IMR-90 (cell line): ENCODE measurements around the gene CPN2. TPM values are rescaled to one million over a fixed set of nuclear protein-coding genes. Genes with fewer than 3 reads are reported as not detected.

Source experiments
- ATAC-seq: fragments of 200-7000 bp; cut with Tn5 transposase; 2 replicates; pipeline ENCODE4 v1.9.1; 2020; ENCODE audit warnings: low read depth, mild to moderate bottlenecking, moderate library complexity
- BruUV-seq: library from RNA; stranded (reverse); fragments of 400-500 nt; replicated peaks from 2 replicates; lab custom pipeline; 2021; lab: Mats Ljungman, UMichigan
- CTCF ChIA-PET: fragments of 300-600 bp; formaldehyde crosslinking; extraction: SDS; loops from one replicate; lab custom pipeline; 2021; ENCODE audit warnings: antibody characterized with exemption; lab: Yijun Ruan, JAX
- POLR2A ChIA-PET: fragments of 300-600 bp; sonication (Branson Sonifier 250); formaldehyde crosslinking; loops from one replicate; lab custom pipeline; 2022; ENCODE audit warnings: antibody characterized with exemption; ENCODE audit not compliant: unreplicated experiment; lab: Charles Lee
- DNase-seq: peaks from one replicate; pipeline ENCODE4 v3.0.0; 2013
- H2AFZ ChIP-seq: replicated peaks from 2 replicates; pipeline ENCODE3; 2013; ENCODE audit warnings: low read length, mild to moderate bottlenecking; ENCODE audit not compliant: poor library complexity
- H2AK5ac ChIP-seq: 2 replicates; pipeline ENCODE4 v1.6.1; 2013; ENCODE audit warnings: low read depth, low read length, inconsistent platforms
- H2AK9ac ChIP-seq: replicated peaks from 2 replicates; pipeline ENCODE3; 2013; ENCODE audit warnings: mild to moderate bottlenecking, low read depth, low read length, moderate library complexity; ENCODE audit not compliant: poor library complexity
- H2BK120ac ChIP-seq: 2 replicates; pipeline ENCODE4 v1.6.1; 2013; ENCODE audit warnings: low read depth, low read length, inconsistent platforms
- H2BK15ac ChIP-seq: 3 replicates; pipeline ENCODE4 v1.6.1; 2013; ENCODE audit warnings: low read depth, low read length, inconsistent platforms
- H2BK20ac ChIP-seq: 2 replicates; pipeline ENCODE4 v1.6.1; 2013; ENCODE audit warnings: low read depth, mild to moderate bottlenecking, inconsistent platforms, low read length, moderate library complexity
- H2BK5ac ChIP-seq: 2 replicates; pipeline ENCODE4 v1.6.1; 2013; ENCODE audit warnings: mild to moderate bottlenecking, low read depth, low read length, inconsistent platforms; ENCODE audit not compliant: poor library complexity, severe bottlenecking
- H3K14ac ChIP-seq: replicated peaks from 2 replicates; pipeline ENCODE4 v1.6.1; 2013; ENCODE audit warnings: low read depth, low read length, inconsistent platforms
- H3K18ac ChIP-seq: 2 replicates; pipeline ENCODE4 v1.6.1; 2013; ENCODE audit warnings: low read depth, low read length, control low read depth
- H3K23ac ChIP-seq: 2 replicates; pipeline ENCODE4 v1.6.1; 2013; ENCODE audit warnings: low read depth, low read length, inconsistent platforms
- H3K27ac ChIP-seq: 2 replicates; pipeline ENCODE4 v1.5.1; 2013; ENCODE audit warnings: mild to moderate bottlenecking, control low read depth, low read length; ENCODE audit not compliant: insufficient read depth
- H3K27me3 ChIP-seq: 2 replicates; pipeline ENCODE4 v1.6.1; 2013; ENCODE audit warnings: low read length; ENCODE audit not compliant: control insufficient read depth, insufficient read depth
- H3K36me3 ChIP-seq: 2 replicates; pipeline ENCODE4 v1.6.1; 2013; ENCODE audit warnings: low read length, mixed read lengths; ENCODE audit not compliant: control insufficient read depth, insufficient read depth
- H3K4ac ChIP-seq: 2 replicates; pipeline ENCODE4 v1.6.1; 2013; ENCODE audit warnings: low read depth, low read length, inconsistent platforms
- H3K4me1 ChIP-seq: 2 replicates; pipeline ENCODE4 v1.6.1; 2013; ENCODE audit warnings: low read length, mixed read lengths; ENCODE audit not compliant: control insufficient read depth, insufficient read depth
- H3K4me2 ChIP-seq: 2 replicates; pipeline ENCODE4 v1.6.1; 2013; ENCODE audit warnings: low read depth, mild to moderate bottlenecking, control low read depth, low read length, moderate library complexity
- H3K4me3 ChIP-seq: 2 replicates; pipeline ENCODE4 v1.5.1; 2013; ENCODE audit warnings: low read depth, mild to moderate bottlenecking, control low read depth, low read length, moderate library complexity; ENCODE audit not compliant: insufficient read depth
- H3K56ac ChIP-seq: 2 replicates; pipeline ENCODE4 v1.6.1; 2013; ENCODE audit warnings: low read length, inconsistent platforms; ENCODE audit not compliant: insufficient read depth; ENCODE audit errors: extremely low read depth
- H3K79me1 ChIP-seq, 2 experiments: 2 replicates each; pipeline ENCODE4 v1.6.1; 2013; ENCODE audit warnings: low read length in 2 of 2, inconsistent platforms in 1 of 2, low read depth in 1 of 2
- H3K9ac ChIP-seq: 2 replicates; pipeline ENCODE4 v1.6.1; 2013; ENCODE audit warnings: low read depth, low read length, control low read depth
- H3K9me1 ChIP-seq: 2 replicates; pipeline ENCODE4 v1.6.1; 2013; ENCODE audit warnings: low read length, inconsistent platforms; ENCODE audit not compliant: insufficient read depth
- H3K9me3 ChIP-seq: 2 replicates; pipeline ENCODE4 v1.6.1; 2013; ENCODE audit warnings: low read length; ENCODE audit not compliant: control insufficient read depth, insufficient read depth
- H4K20me1 ChIP-seq: 2 replicates; pipeline ENCODE4 v1.6.1; 2013; ENCODE audit warnings: low read length, inconsistent platforms; ENCODE audit not compliant: insufficient read depth
- H4K5ac ChIP-seq: 2 replicates; pipeline ENCODE4 v1.6.1; 2013; ENCODE audit warnings: mild to moderate bottlenecking, low read depth, low read length, control low read depth
- H4K8ac ChIP-seq, 2 experiments: 2 replicates each; pipeline ENCODE4 v1.6.1; 2013; ENCODE audit warnings: low read depth in 2 of 2, low read length in 2 of 2, control low read depth in 1 of 2, inconsistent platforms in 1 of 2
- H4K91ac ChIP-seq: 2 replicates; pipeline ENCODE4 v1.6.1; 2013; ENCODE audit warnings: low read depth, low read length, inconsistent platforms; ENCODE audit not compliant: insufficient read depth
- BHLHE40 ChIP-seq: fragments of 150-350 bp; IDR thresholded peaks from 2 replicates; pipeline ENCODE4 v1.6.1; 2016; ENCODE audit warnings: mild to moderate bottlenecking, low read depth, low read length
- CEBPB ChIP-seq: IDR thresholded peaks from 2 replicates; pipeline ENCODE4 v1.6.1; 2012; ENCODE audit warnings: low read depth, low read length, improper control_type of control experiment
- CHD1 ChIP-seq: IDR thresholded peaks from 2 replicates; pipeline ENCODE4 v1.6.1; 2012; ENCODE audit warnings: low read depth, low read length, improper control_type of control experiment
- FOS ChIP-seq: fragments of 150-350 bp; IDR thresholded peaks from 2 replicates; pipeline ENCODE4 v1.6.1; 2016; ENCODE audit warnings: low read depth, low read length
- MAFK ChIP-seq: IDR thresholded peaks from 2 replicates; pipeline ENCODE4 v1.6.1; 2012; ENCODE audit warnings: low read depth, low read length, improper control_type of control experiment
- MAZ ChIP-seq: IDR thresholded peaks from 2 replicates; pipeline ENCODE4 v1.6.1; 2012; ENCODE audit warnings: low read depth, mild to moderate bottlenecking, low read length, improper control_type of control experiment, moderate library complexity, borderline replicate concordance
- MXI1 ChIP-seq: IDR thresholded peaks from 2 replicates; pipeline ENCODE4 v1.6.1; 2012; ENCODE audit warnings: low read depth, mild to moderate bottlenecking, low read length, moderate library complexity, borderline replicate concordance
- NFE2L2 ChIP-seq: fragments of 150-350 bp; IDR thresholded peaks from 2 replicates; pipeline ENCODE4 v1.6.1; 2016; ENCODE audit warnings: low read depth, mild to moderate bottlenecking, low read length
- POLR2A ChIP-seq: IDR thresholded peaks from 2 replicates; pipeline ENCODE4 v1.6.1; 2012; ENCODE audit warnings: mild to moderate bottlenecking, low read depth, low read length
- RAD21 ChIP-seq: IDR thresholded peaks from 2 replicates; pipeline ENCODE4 v1.6.1; 2012; ENCODE audit warnings: low read length, improper control_type of control experiment
- RCOR1 ChIP-seq: IDR thresholded peaks from 2 replicates; pipeline ENCODE4 v1.6.1; 2012; ENCODE audit warnings: mild to moderate bottlenecking, low read length, improper control_type of control experiment; ENCODE audit not compliant: insufficient replicate concordance
- RFX5 ChIP-seq: IDR thresholded peaks from 2 replicates; pipeline ENCODE4 v1.8.0; 2012; ENCODE audit warnings: low read depth, mild to moderate bottlenecking, low read length, moderate library complexity
- SMC3 ChIP-seq: fragments of 150-350 bp; IDR thresholded peaks from 2 replicates; pipeline ENCODE4 v1.6.1; 2016; ENCODE audit warnings: low read depth, mild to moderate bottlenecking, antibody characterized with exemption, low read length, moderate library complexity
- WGBS, 2 experiments: methylation state at CpG; one replicate each; pipeline versions ENCODE4 v1.1.5 to v1.1.7; 2013; ENCODE audit warnings: missing lambda C conversion rate in 2 of 2; ENCODE audit not compliant: insufficient read length in 1 of 2; ENCODE audit errors: extremely low coverage in 2 of 2; 5-methylcytosine and 5-hydroxymethylcytosine counted together
- dilution Hi-C: fragments of 300-500 bp; cut with HindIII; formaldehyde crosslinking; loops from one replicate; pipeline ENCODE4 v1.14.3; 2018; ENCODE audit warnings: low sequenced_read_pairs; ENCODE audit not compliant: unreplicated experiment
- in situ Hi-C: fragments of 300-500 bp; cut with MboI; formaldehyde crosslinking; loops from 3 replicates; pipeline ENCODE4 v1.14.3; 2019; ENCODE audit warnings: low sequenced_read_pairs, inconsistent platforms, mixed read lengths
- intact Hi-C: fragments of 100-400 bp; cut with micrococcal nuclease; formaldehyde crosslinking; loops from 2 replicates; pipeline ENCODE4 v1.10.0; 2022
- polyA plus RNA-seq, 3 experiments: library from polyadenylated mRNA; depleted of rRNA; stranded (reverse); fragments of >200 nt; gene quantifications; 2 replicates each; pipeline ENCODE4 v1.2.3, GENCODE V29; 2012; ENCODE audit warnings: low replicate concordance in 1 of 3
- total RNA-seq: library from RNA; depleted of rRNA; stranded (reverse); fragments of >200 nt; gene quantifications from 2 replicates; pipeline ENCODE4 v1.2.3, GENCODE V29; 2012
- TF ChIP-seq, protein P1 (sequence below): fragments of 150-350 bp; IDR thresholded peaks from 2 replicates; pipeline ENCODE4 v1.6.1; 2016; ENCODE audit warnings: low read depth, mild to moderate bottlenecking, low read length, moderate library complexity, borderline replicate concordance
- TF ChIP-seq, protein P2 (sequence below): fragments of 150-350 bp; IDR thresholded peaks from 2 replicates; pipeline ENCODE4 v1.6.1; 2017; ENCODE audit warnings: mild to moderate bottlenecking, antibody characterized with exemption, low read length, low read depth
- TF ChIP-seq, protein P3 (sequence below): conservative IDR thresholded peaks from 2 replicates; pipeline ENCODE4 v1.5.1; 2012; ENCODE audit warnings: mild to moderate bottlenecking, low read depth, low read length, improper control_type of control experiment

Gene CPN2
- total and polyA plus RNA-seq, 2 of the 4 experiments (the other 2 are of a cell fraction): 0.07 TPM; not detected in 1

DNA sequence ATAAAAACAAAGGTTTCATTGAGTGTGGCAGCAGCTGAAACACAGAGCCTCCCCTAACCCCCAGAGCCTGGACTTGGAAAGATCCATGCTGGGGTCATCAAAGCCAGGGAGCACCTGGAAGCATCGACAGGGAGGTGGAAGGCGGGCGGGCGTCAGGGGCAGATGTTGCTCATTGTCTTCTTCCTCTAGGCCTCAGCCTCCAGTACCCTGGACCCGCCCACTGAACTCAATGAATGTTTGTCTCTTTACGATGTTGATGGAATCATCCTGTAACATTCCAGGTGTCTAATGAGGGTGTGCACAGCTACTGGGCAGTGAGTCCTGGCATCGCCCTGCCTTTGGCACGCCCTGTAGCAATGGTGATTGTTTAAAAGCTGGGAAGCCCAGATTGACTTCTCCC is 38.1 kb upstream of the CPN2 start:
- Histone ChIP-seq H3K23ac (no peak overlapping the region), H4K5ac (no peak overlapping the region), H3K36me3 (no peaks in the 10 kb centered on the region), H2BK15ac (no peak overlapping the region), H4K8ac (no peak overlapping the region), H4K91ac (no peak overlapping the region), H2AK9ac (no peak overlapping the region), H3K27me3 (peaks cover 30% of the 10 kb centered on the region), H3K14ac (no peak overlapping the region), H3K9ac (no peak overlapping the region), H2BK5ac (no peak overlapping the region), H3K56ac (no peak overlapping the region), H3K27ac (no peak overlapping the region), H3K4me2 (no peak overlapping the region), H2BK120ac (no peak overlapping the region), H3K79me1 (no peaks in the 10 kb centered on the region), H3K18ac (no peak overlapping the region), H2AK5ac (no peak overlapping the region), H3K9me1 (no peaks in the 10 kb centered on the region), H2BK20ac (no peak overlapping the region), H3K4me1 (no peaks in the 10 kb centered on the region), H4K20me1 (no peaks in the 10 kb centered on the region), H3K4me3 (no peak overlapping the region), H3K4ac (no peak overlapping the region), H2AFZ (no peak overlapping the region), H3K9me3 (no peaks in the 10 kb centered on the region; the same call in none of the 2 replicates)
- in situ Hi-C loops: no loop called here
- DNase-seq (no peak), ATAC-seq (no peak)
- intact Hi-C loops: no loop called here
- WGBS, 2 experiments: 92% methylated on average over 2 of the region's 8 CpGs; no CpG with 5 or more reads in 1 of the 2 experiments
- dilution Hi-C loops: no loop called here
- ChIA-PET POLR2A (no interaction called here), CTCF (no interaction called here)
- no TSS peak for BruUV-seq
- TF ChIP-seq RCOR1 (no peak), POLR2A (no peak), FOS (no peak), RFX5 (no peak), BHLHE40 (no peak), RAD21 (no peak), CHD1 (no peak), SMC3 (no peak), NFE2L2 (no peak), MXI1 (no peak), CEBPB (no peak), MAZ (no peak), MAFK (no peak)
- TF ChIP-seq, protein P1, sequence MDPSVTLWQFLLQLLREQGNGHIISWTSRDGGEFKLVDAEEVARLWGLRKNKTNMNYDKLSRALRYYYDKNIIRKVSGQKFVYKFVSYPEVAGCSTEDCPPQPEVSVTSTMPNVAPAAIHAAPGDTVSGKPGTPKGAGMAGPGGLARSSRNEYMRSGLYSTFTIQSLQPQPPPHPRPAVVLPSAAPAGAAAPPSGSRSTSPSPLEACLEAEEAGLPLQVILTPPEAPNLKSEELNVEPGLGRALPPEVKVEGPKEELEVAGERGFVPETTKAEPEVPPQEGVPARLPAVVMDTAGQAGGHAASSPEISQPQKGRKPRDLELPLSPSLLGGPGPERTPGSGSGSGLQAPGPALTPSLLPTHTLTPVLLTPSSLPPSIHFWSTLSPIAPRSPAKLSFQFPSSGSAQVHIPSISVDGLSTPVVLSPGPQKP: no peak
- TF ChIP-seq, protein P2, sequence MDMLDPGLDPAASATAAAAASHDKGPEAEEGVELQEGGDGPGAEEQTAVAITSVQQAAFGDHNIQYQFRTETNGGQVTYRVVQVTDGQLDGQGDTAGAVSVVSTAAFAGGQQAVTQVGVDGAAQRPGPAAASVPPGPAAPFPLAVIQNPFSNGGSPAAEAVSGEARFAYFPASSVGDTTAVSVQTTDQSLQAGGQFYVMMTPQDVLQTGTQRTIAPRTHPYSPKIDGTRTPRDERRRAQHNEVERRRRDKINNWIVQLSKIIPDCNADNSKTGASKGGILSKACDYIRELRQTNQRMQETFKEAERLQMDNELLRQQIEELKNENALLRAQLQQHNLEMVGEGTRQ: no peak
- TF ChIP-seq, protein P3, sequence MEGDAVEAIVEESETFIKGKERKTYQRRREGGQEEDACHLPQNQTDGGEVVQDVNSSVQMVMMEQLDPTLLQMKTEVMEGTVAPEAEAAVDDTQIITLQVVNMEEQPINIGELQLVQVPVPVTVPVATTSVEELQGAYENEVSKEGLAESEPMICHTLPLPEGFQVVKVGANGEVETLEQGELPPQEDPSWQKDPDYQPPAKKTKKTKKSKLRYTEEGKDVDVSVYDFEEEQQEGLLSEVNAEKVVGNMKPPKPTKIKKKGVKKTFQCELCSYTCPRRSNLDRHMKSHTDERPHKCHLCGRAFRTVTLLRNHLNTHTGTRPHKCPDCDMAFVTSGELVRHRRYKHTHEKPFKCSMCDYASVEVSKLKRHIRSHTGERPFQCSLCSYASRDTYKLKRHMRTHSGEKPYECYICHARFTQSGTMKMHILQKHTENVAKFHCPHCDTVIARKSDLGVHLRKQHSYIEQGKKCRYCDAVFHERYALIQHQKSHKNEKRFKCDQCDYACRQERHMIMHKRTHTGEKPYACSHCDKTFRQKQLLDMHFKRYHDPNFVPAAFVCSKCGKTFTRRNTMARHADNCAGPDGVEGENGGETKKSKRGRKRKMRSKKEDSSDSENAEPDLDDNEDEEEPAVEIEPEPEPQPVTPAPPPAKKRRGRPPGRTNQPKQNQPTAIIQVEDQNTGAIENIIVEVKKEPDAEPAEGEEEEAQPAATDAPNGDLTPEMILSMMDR: no peak
